Colon (tissue), 2 donors: Measurements from ENCODE around the gene DCPS.

Source experiments
- FAIRE-seq: peaks from 2 replicates; lab custom pipeline; 2012; peaks lifted over from hg19 to GRCh38; lab: Jason Lieb, UNC
- donor health status: control.
- donor health status: control.

DCPS gene

DNA sequence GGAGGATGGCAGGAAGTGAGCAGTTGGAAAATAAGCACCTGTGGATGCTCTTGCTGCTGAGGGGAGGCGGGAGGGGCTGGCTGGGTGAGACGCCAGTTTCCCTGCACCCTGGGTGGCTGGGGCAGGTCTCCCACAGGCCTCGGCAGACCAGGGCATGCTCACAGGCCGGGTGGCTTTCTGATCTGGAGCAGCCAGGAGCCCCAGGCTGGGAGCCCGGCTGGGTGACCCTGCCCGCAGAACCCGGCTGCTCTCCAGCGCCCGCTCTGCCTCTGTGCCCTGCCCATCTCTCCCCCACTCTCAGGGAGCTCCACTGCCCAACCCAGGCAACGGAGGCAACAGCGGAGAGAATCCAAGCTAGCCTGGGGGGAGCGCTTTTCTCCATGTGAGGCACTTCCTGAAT, 24.6 kb downstream of the DCPS start:
- no peak for FAIRE-seq

DNA sequence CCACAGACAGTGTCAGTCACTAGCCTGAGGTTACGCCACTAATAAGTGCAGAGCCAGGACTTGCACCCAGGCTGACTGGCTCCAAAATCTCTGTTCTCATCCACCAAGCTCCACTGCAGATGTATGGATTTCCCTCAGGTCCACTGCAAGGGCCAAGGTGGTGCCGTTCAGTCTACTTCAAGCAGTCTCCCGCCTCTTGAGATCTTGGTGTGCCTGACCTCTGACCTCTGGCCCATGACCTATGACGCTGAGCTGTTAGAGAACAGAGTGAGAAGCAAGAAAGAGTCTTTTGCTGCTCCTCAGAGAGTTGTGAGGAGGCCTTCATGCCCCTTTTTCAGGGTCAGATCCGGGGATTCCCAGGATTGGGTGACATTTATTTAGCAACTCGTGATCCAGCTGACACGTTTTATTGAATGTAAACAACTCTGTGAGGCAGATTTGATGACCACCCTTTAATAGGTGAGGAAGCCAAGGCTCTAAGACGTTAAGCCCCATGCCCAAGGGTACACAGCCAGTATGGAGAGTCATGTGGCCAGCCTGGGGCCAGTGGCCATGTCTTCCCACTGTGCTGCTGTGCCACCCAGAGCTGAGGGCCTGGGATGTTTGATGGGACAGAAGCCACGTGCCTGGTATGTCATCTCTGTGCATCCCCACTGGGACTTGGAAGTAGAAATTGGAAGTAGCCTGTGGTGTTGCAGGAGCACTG, 25.2 kb downstream of the DCPS start:
- FAIRE-seq, result no peak

DNA sequence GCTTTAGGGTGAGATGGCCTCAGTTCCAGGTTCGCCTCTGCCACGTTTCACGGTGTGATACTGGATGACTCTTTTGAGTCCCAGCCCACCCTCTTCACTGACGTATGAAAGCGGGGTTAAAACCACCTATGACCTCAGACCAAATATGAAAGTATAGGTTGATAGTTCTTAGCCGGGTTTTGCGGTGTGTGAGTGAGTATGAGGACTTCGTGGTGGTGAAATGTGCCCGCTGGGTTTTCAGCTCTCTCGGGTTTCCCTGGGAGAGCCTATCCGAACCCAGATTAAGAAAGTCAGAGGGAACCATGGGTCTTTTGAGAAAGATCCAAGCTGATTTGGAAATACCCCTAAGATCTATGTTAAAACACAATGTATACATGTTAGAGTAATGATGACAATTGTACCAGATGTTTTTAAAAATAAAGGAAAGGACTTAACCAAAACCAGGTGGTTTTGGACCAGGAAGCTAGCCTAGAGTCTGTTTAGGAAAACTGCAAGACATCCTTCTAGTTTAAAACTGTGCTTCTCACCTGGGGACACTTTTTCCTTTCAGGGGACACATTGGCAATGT, 25.9 kb downstream of the DCPS start:
- no peak for FAIRE-seq

DNA sequence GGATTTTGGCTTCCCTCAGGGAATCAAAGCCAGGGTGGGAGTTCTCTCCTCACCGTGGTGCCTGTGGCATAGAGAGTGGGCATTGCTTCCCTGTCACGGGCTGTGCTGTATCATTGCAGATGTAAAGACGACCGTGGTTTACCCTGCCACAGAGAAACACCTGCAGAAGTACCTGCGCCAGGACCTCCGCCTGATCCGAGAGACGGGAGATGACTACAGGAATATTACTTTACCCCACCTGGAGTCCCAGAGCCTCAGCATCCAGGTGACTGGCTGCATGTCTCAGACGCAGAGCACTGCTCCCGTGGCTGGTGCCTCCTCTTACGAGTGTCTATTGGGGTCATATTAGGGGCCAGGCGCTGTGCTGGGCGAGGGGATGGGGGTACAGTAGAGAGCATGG, 27.4 kb downstream of the DCPS start:
- FAIRE-seq, result no peak

DNA sequence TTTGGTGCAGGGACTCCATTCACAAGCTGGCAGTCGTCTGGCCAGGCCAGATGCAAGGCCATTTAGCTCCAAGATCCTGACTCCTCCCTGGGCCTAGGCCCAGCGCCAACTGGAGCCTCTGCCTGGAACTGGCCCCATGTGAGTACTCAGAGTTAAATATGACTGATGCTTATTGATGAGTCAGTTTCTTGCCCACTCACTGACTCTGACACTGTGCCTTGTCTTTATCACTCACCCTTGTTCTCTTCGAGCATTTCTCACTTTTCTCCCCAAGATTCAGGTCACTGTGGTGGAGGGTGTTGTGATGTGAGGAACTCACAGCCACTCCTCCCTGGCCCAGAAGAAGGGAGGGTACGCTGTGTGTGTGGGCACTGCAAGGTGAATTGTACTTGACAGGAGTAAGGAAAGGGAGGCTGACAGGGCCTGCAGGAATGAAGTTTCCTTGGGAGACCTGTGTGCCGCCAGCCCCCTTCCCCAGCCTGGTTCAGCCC, 28.4 kb downstream of the DCPS start:
- no peak for FAIRE-seq

DNA sequence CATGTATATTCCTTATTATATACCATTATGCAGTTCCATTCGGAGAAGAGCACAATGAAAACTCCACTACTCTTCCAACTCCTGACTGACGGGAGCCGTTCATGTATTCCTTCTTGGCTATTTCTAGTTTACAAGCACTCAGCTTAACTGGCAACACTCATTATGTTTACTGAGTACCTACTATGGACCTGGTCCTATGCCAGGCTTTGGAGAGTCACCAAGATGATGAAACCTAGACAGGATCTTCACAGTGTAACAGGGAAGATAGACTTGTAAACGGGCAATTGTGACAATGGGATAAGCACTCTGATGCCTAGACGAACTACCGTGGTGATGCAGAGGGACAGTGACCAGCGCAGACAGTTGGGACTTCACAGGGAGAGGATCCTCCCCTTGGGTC, 29.3 kb downstream of the DCPS start:
- FAIRE-seq, result no peak

DNA sequence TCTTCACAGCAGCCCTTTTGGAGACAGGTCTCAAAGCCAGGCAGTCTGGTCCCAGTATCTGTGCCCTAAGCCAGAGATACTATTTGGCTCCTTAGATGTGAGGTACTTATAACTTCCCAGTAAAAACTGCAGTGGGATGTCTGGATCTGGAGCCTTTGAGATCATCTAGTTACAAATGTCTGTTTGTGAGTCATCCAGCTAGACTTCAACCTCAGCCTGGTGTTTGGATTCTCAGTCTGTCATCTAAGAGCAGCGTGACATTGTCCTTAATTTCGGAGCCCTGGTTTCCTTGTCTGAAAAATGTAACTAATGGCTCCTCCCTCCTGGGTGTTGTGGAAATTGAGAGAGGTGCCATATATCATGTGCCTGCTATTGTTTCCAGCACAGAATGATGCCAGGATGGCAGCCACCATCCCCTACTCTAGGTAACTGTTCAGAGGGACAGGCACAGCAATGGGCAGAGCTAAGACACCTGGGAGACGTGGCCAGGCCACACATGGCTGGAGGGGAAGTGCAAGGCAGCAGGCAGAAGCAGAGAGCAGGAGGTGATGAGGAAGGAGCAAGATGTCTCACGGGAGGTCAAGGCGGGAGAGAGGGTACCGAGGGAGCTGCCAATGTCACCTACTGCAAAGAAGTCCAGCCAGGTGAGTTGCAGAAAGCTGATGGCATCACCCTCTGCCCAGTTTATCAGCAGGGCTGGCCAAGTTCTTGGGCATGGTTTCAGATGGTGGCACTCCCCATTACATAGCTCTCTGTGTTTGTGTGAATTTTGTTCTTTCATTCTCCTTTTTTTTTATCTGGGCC, 31.0 kb downstream of the DCPS start:
- FAIRE-seq, result no peak

DNA sequence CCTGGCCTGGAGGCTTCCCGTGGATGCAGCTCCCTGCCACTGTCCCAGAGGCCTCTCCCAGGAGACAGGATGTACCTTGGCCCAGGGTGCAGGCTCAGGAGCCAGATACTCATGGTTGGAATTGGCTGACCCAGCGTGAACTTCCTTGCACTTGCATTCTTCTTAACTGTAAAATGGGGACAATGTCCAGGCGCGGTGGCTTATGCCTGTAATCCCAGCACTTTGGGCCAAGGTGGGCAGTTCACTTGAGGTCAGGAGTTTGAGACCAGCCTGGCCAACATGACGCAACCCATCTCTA, 31.6 kb downstream of the DCPS start:
- FAIRE-seq, result no peak

DNA sequence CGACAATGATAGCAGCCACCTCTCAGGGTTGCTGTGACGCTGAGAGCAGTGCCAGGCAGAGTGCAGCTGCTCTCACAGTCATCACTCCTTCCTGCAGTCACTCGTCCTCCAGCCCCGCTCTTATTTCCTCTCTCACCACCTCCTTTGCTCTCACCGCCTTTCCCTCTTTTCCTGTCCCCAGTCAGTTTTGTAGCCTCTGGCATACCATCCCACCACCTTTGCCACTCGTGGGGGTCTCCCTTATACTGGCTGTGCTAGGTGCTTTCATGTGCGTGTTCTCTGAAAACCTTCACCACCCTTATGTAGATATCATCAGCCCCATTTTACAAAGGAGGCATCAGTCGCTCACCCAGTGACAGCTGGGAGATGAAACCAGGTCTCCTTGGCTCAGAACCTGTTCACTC, 32.3 kb downstream of the DCPS start:
- FAIRE-seq, result no peak

DNA sequence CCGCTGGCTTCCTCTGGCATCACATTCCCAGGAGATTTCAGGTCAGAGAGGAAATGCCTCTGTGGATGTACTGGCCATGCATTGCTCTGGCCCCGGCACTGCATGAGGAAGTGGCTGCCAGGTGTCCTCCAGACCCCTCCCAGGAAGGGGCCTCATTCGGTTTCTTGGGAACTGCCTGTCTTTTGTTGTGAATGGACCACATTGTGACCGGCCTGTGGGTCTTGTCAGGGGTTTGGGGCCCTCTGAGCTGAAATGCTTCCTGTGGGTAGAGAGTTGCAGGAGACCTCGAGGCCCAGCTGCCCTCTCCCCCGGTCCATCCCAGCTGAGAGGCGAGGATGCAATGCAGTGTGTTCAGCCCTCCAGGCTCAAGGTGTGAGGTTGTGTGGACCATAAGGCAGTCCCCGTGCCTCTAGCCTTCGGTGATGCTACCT, 32.8 kb downstream of the DCPS start:
- no peak for FAIRE-seq

DNA sequence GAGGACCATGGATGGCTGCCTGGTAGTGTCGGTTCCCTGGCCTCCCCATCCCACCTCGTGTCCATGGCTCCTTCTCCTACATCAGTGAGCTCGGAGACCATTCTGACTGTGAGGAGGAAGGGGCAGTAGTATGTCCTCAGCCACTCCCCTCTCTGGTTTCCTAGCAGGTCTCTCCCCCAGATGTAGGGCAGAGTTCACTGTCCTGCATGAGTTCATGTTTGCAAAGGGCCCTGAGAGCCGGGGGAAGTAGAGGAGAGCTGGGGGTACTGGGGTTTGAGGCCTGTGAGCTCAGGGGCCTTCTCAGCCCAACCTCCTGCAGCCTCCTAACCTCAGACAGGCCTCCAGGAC, 33.2 kb downstream of the DCPS start:
- FAIRE-seq, result no peak

DNA sequence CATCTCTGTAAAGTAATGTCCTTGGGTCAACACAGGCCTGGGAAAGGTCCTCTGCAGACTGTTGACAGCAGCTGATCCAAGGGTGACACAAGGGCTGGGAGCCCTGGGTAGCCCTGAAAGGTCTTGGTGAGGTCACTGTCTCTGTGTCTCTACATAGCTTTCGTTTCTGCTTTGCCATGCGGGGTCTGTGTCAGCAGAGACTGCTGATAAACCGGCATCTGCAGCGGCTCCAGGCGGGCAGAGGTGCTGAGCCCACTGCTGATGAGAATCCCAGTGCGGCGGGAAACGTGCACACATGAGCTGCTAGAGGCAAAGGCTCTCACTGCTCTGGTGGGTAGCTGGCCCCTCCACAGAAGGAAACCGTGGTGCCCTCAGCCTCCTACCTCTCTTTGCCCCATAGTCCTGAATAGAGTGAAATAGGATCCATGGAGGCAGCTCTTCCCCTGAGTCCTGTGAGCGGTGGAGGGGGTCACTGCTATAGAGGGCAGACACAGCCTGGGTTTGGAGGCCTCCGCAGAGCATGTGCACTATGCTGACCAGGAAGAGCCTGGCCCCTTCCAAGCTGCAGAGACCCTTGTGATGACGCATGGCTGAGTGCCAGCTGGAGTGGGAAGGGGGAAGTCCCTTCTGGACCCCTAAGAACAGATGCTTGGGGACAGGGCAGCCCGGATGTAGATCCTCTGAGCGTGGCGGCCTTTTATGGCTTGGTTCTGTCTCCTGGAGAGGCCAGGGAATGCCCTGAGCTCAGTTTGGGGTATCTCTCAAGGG, 33.8 kb downstream of the DCPS start:
- no peak for FAIRE-seq

DNA sequence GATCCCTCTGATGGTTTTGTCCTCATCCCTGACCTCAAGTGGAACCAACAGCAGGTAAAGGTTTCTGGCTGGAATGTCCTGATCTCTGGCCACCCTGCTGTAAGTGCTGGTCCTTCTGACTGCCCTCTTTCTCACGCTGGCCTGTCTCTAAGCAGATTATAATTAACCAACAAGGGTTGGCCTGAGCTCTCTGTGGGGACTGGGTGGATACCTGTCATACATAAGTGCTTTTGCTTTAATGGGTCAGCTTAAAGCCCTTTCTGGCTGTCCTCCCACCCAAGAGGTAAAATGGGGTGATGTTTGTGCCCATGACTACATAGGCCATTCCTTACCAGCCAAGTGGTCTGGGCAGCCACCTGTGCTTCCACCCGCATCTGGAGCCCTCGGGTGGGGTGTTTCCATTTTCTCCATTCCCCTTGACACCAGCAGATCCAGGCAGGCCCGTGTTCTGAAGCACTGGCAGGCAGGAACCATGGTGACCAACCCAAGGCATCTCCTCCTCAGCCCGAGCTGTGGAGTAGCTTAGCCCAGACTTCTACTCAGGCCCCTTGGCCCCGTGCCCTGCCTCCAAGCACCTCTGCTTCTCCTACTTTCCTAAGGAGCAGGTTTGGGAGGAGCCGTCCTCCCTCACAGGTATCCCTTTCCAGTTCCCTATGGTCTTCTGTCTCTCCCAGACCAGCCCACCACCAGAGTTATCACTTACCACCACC, 34.6 kb downstream of the DCPS start:
- FAIRE-seq, result no peak

DNA sequence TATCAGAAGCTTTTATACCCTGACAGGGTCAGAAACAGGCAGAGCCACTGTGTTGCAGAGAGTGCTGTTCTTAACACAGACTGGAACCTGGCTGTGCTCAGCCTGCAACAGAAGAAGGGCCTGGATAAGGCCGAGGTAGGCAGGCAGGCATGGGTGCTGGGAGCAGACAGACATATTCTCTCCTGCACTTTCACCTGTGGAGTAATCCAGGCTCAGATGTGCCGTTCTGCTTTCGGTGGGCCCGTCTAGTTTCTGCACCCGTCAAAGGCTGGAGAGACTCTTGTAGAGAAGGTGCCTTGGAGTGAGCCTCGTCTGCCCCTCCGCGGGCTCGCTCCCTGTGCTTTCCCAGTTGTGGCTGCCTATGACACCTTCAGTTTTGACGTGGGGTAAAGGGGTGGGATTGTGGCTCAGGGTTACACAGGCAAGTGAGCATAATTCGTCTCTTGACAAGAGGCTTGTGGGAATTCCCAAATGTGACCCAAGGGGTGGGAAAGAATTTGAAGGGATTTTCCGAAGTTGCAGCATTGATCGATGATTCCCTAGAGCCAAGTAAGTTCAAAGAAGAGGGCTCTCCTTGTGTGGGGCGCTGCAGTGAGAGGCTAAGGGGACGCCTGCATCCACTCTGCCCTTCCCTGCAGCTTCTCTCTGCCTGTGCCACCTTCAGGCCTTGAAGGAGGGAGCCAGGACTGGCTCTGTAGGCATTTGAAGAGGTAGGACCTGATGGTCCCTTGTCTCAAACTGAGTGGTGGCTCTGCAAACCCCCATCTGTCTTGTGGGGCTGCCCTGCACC, 35.4 kb downstream of the DCPS start:
- no peak for FAIRE-seq

DNA sequence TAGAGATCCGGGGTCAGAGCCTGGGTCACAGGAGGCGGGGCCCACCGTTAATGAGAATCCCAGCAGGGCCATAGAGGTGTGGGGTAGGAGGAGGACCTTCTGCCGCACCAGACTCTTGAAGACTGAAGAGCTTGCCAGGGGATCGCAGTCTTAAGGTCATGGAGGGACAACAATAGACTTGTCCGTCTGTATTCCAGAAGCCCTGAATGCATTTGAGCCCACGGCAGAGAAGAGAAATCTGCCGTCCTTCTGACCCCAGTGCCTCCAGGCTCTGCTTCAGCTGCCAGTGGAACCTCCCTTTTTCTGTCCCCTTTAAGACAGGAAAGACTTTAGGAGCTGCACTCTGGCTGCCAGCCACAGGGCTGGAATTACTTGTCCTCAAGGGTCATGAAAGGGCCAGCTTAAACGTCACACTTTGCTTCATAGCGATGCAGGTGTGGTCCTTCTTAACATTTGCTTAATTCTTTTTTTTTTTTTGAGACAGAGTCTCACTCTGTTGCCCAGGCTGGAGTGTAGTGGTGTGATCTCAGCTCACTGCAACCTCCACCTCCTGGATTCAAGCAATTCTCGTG, 36.1 kb downstream of the DCPS start:
- FAIRE-seq, result no peak

DNA sequence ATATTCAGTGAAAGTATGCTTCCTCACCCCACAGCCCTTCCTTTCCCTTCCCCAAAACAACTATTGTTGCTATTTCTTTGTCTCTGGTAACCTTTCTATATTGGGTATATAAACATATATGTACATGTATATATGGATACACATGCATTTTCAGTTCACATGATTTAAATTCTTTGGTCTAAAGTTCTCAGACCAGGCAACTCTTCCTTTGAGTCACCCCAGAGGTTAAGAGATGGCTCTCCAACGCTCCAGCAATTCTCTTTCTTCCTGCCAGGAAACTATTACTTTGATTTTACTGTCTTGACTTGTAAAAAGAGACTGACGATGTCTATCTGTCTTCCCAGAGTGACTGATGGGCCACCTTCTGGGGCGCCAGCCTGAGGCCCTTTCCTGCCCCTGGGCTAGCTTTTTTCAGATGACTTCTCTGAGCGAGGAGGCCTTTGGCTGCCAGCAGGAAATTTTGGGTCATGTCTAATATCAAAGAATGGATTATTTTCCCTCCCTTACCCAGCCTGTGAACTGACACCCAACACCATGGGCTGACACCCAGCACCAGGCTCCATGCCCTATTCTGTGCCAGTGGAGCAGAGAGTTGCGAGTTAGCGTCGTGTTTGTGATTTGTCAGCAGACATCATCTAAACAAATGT, 37.2 kb downstream of the DCPS start:
- FAIRE-seq, result no peak

DNA sequence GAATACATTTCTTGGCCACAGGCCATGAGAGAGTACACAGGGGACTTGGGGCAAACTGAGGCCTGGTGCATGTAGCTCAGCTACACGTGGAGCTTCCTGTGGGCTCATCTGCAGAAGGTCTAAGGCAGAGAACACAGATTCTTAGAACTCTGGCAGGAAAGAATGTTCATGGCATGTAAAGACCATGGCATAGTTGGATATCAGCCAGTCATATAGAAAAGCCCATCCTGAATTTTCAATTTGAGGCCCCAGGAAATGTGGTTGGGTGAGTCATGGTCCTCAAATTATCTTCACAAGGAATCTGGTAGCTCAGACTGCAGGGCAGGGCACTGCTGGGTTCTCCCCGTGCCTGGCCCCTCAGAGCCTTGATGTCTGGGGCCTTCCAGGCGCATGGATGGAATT, 37.9 kb downstream of the DCPS start:
- no peak for FAIRE-seq

DNA sequence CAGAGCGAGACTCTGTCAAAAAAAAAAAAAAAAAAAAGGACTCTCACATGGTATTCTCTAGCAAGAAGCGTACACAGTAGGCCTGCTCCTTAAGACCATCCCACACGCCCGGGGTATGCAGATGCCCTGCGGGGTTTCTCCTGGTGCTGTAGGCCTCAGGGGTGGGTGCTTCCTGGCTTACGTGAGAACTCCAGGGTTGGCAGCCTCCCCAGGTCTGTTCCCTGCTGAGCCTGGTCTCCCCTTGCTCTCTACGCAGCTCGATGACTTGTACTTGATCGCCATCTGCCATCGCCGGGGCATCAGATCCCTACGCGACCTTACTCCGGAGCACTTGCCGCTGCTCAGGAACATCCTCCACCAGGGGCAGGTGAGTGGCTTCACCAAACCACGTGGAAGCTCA, 39.2 kb downstream of the DCPS start:
- FAIRE-seq, result no peak

DNA sequence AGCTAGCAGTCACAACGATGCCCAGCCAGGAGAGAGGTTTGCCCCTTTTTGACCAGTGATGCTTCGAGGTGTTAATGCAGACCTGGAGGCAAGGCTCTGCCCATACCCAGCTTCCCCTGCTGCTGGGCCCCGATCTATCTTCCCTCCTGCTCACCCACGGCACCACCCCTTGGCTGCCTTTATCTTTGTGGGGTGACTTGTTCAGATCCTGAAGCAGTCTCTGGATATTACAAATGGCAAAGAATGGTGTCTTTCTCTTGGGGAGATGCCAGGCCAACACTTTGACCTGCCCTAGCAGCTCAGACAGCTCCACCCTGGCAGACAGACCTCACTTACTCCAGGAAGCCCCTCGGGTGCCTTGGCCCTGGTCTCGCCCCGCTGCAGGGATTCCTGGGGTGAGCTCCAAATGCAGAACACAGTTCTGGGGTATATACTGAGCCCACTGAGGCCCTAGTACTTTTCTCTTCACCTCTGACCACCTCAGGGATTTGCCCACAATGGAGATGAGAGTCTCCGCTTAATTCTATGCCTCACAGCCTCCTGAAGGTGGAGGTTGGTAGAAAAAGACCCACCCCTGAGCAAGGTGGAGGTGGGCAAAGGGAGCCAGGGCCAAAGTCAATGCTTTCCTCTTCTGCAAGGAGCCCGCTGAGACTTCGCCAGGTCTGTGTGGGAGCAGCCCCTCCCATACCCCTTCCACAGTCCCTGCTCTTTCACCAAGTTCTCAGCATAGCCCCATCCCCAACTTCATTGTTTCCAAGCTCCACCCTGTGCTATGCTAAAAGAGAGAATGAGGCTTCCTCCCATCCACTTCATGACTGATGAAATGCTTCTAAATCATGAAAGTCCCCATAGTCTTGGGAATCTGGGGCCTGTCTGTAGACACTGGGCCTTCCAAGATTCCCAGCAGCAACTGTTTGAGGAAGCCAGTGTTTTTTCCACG, 40.6 kb downstream of the DCPS start:
- FAIRE-seq, result no peak
